ENCODE measurements around the gene NGFR. TPM values are rescaled to one million over a fixed set of nuclear protein-coding genes. Genes with fewer than 3 reads are reported as not detected.

The NGFR gene
- total and polyA plus RNA-seq, 9 donors = 0.35 to 13.2 (median 3.4) TPM

DNA sequence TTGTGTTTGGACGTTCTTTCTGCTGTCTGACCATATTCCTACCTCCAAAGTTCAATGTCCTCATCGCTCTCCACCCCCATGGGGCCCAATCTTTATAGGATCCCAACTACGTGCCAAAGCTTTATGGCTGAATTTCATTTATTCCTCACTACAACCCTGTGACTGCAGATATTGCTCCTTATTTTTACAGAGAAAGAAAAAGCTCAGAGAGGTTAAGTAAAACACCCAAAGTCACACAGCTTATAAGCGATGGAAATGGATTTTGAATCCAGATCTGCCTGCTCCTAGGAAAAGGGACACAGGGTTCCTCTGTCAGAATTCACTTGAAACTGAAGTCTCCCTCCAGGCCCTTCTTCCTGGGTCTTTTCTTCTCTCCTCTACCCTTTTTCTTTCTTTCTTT, 9.3 kb downstream of the NGFR start:
- H3K9me3 ChIP-seq = no peaks in the 10 kb centered on the region
- no peaks in the 10 kb centered on the region for H3K27me3 ChIP-seq
- 81 to 88% (median 87%) methylated on average over 4 of the region's 4 CpGs for WGBS, 3 donors
- intact Hi-C loops (cut with DNase I) = no loop called here
- no peak overlapping the region for H3K27ac ChIP-seq
- no peak for DNase-seq
- TF ChIP-seq EP300 (IDR thresholded peaks at IDR 0.05) (no peak), POLR2A (IDR thresholded peaks at IDR 0.05) (no peak), CTCF (IDR thresholded peaks at IDR 0.05) (no peak)
- H3K4me3 ChIP-seq = no peak overlapping the region
- peaks cover 2% of the 10 kb centered on the region for H3K4me1 ChIP-seq (ENCODE audit: insufficient read depth)
- no peaks in the 10 kb centered on the region for H3K36me3 ChIP-seq

GRCh38 chr17:49505854-49506253, 10.8 kb downstream of the NGFR start:
- 0 to 13% (median 5%) methylated on average over 14 of the region's 14 CpGs for WGBS, 3 donors
- no peaks in the 10 kb centered on the region for H3K9me3 ChIP-seq
- H3K27ac ChIP-seq = no peak overlapping the region
- H3K27me3 ChIP-seq = no peaks in the 10 kb centered on the region
- H3K36me3 ChIP-seq = no peaks in the 10 kb centered on the region
- H3K4me1 ChIP-seq (ENCODE audit: insufficient read depth) = peaks cover 2% of the 10 kb centered on the region
- no peak for TF ChIP-seq POLR2A (IDR thresholded peaks at IDR 0.05)
- no peak for TF ChIP-seq CTCF (IDR thresholded peaks at IDR 0.05)
- no peak for TF ChIP-seq EP300 (IDR thresholded peaks at IDR 0.05)
- intact Hi-C loops (cut with DNase I) = no loop called here
- no peak overlapping the region for H3K4me3 ChIP-seq
- peak; percentile 52 to 80 (median 59) for DNase-seq

DNA sequence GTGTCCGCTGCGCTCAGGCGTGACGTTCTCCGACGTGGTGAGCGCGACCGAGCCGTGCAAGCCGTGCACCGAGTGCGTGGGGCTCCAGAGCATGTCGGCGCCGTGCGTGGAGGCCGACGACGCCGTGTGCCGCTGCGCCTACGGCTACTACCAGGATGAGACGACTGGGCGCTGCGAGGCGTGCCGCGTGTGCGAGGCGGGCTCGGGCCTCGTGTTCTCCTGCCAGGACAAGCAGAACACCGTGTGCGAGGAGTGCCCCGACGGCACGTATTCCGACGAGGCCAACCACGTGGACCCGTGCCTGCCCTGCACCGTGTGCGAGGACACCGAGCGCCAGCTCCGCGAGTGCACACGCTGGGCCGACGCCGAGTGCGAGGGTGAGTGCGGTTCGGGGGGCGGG, 11.2 kb downstream of the NGFR start:
- H3K27ac ChIP-seq = no peak overlapping the region
- TF ChIP-seq POLR2A (IDR thresholded peaks at IDR 0.05) (no peak), CTCF (IDR thresholded peaks at IDR 0.05) (no peak), EP300 (IDR thresholded peaks at IDR 0.05) (no peak)
- peaks cover 2% of the 10 kb centered on the region for H3K4me1 ChIP-seq (ENCODE audit: insufficient read depth)
- no peaks in the 10 kb centered on the region for H3K36me3 ChIP-seq
- intact Hi-C loops (cut with DNase I) = no loop called here
- no peaks in the 10 kb centered on the region for H3K27me3 ChIP-seq
- no peaks in the 10 kb centered on the region for H3K9me3 ChIP-seq
- H3K4me3 ChIP-seq = no peak overlapping the region
- WGBS, 3 donors = 68 to 70% (median 70%) methylated on average over 57 of the region's 57 CpGs
- no peak for DNase-seq

DNA sequence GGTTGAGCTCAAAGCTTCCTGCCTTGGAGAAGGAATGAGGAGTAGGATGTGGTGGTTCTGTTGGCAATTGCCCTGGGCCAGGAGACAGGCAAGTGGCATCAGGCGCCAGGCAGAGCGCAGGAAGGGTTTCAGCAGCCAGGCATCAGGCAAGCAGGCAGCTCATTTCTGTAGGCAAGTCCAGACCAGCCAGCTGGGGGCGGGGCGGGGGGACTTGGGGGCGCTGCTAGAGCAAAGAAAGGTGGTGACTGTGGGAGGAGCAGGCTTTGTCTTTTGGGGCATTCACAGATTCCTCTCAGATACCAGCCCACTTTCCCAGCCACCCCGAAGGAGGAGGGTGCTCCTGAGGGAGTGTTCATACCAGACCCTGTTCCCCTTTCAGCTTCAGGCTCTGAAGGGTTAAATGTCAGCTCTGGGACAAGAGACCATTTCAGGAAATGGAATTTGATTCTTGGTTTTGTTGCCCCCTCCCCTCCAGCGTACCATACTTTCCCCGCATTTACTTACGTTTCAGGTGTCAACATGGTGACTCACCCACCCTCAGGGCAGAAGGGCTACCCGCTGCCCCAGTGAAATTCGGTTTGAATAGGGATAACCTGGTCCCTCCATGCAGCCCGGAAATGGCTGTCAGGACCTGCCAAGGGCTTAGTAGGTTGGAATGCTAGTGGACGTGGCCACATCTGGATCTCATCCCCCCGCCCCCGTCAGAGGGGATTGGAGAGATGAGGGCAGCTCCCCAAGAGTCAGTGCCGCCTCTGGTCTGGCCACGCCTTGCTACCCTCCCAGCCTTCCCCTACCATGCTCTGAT, 13.2 kb downstream of the NGFR start:
- TF ChIP-seq EP300 (IDR thresholded peaks at IDR 0.05) (no peak), CTCF (IDR thresholded peaks at IDR 0.05) (no peak), POLR2A (IDR thresholded peaks at IDR 0.05) (no peak)
- H3K27ac ChIP-seq = no peak overlapping the region
- H3K9me3 ChIP-seq = no peaks in the 10 kb centered on the region
- H3K4me1 ChIP-seq (ENCODE audit: insufficient read depth) = peaks cover 2% of the 10 kb centered on the region
- DNase-seq = no peak
- H3K4me3 ChIP-seq = no peak overlapping the region
- H3K36me3 ChIP-seq = no peaks in the 10 kb centered on the region
- no peaks in the 10 kb centered on the region for H3K27me3 ChIP-seq
- WGBS, 3 donors = 74 to 76% (median 74%) methylated on average over 17 of the region's 17 CpGs
- intact Hi-C loops (cut with DNase I) = no loop called here

All from ovary (tissue), 9 donors.